GM12874 (cell line): ENCODE results near the gene GNPTG.

Source experiments
- TF ChIP-seq, protein P1 (sequence below): IDR thresholded peaks from 2 replicates; pipeline ENCODE4 v1.5.1; 2011; ENCODE audit warnings: low read depth, mild to moderate bottlenecking, control low read depth, low read length, moderate library complexity; ENCODE audit not compliant: insufficient read depth

GNPTG gene

GRCh38 chr16:1338855-1339675, 12.7 kb upstream of the GNPTG start:
- TF ChIP-seq, protein P1, sequence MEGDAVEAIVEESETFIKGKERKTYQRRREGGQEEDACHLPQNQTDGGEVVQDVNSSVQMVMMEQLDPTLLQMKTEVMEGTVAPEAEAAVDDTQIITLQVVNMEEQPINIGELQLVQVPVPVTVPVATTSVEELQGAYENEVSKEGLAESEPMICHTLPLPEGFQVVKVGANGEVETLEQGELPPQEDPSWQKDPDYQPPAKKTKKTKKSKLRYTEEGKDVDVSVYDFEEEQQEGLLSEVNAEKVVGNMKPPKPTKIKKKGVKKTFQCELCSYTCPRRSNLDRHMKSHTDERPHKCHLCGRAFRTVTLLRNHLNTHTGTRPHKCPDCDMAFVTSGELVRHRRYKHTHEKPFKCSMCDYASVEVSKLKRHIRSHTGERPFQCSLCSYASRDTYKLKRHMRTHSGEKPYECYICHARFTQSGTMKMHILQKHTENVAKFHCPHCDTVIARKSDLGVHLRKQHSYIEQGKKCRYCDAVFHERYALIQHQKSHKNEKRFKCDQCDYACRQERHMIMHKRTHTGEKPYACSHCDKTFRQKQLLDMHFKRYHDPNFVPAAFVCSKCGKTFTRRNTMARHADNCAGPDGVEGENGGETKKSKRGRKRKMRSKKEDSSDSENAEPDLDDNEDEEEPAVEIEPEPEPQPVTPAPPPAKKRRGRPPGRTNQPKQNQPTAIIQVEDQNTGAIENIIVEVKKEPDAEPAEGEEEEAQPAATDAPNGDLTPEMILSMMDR = no peak

DNA sequence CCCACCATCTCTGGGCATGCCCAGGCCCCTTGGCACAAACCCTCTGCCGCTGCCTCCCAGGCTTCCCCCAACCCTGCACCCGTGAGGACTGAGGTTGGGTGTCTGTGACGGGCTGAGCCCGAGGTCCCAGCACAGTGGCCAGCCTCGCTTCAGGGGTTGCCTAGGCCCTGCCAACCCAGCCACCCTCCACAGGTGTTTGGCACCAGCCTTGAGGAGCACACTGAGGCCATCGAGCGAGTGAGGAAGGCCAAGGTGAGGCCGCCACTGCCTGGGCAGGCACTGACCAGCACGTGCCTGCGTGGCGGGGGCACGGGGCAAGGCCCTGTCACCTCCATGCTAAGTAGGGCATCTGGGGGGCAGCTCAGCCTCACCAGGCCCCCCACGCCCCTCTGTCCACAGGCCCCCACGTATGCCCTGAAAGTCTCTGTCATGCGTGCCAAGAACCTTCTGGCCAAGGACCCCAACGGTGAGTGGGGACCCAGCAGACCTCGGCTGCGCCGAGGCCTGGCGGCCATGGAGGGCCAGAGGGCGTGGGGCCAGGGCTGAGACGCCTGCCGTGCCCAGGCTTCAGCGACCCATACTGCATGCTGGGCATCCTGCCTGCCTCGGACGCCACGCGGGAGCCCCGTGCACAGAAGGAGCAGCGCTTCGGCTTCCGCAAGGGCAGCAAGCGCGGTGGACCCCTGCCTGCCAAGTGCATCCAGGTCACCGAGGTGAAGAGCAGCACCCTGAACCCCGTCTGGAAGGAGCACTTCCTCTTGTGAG, 10.8 kb upstream of the GNPTG start:
- TF ChIP-seq, protein P1 = no peak

GRCh38 chr16:1341495-1342420, 10.0 kb upstream of the GNPTG start:
- TF ChIP-seq, protein P1 = no peak

- TF ChIP-seq, protein P1 = no peak
Measured at GRCh38 chr16:1342526-1343427, 9.0 kb upstream of the GNPTG start.

DNA sequence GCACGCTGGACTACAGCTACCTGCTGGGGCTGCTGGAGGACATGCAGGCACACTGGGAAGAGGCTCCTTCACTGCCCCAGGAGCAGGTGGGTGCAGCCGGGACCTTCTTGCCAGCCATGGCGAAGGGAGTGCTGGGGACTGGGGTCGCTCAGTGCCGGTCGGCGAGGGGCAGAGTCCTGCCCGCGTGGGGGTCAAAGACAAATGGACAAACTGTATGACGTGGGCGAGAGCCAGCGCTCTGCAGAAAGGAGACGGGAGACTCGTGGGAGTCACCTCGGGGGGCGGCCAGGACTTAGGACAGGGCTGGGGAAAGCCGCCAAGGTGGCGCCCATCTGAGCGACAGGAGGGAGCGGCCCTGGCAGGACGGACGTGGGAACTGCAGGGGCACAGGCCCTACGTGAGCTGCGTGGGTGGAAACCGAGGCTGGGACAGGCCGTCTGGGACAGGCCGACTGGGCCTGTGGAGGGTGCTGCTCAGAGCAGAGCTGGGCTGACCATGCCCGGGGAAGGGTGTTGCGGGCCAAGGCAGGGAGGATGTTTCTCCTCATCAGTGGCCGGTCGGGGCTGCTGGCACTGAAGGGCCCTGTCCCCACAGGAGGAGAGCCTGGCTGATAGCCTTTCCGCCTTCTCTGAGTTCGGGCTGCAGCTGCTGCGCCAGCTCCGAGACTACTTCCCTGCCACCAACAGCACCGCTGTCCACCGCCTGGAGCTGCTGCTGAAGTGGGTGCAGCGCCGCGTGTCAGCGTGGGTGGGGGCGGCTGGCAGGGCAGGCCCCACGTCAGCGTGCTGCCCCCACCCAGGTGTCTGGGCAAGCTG, 8.1 kb upstream of the GNPTG start:
- TF ChIP-seq, protein P1 = no peak

DNA sequence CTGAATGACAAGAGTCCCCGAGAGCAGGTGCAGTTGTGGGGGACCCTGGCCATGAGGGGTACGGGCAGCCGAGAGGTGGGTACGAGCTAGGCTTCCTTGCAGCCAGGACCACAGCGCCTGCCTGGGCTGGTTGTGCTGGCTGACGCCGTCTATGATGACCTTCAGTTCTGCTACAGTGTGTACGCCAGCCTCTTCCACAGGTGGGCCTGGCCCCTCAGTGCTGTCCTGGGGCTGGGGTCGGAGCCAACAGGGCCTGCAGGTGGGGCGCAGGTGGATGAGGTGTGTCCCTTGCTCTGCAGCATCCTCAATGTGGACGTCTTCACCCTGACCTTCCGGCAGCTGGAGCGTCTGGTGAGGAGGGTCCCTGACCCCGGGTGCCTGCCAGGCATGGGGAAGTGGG, 7.2 kb upstream of the GNPTG start:
- TF ChIP-seq, protein P1 = no peak
